PFSK-1 (cell line): Measurements from ENCODE around the gene DIAPH2.

Experiments used
- FOXP2 ChIP-seq: optimal IDR thresholded peaks from 2 replicates; pipeline ENCODE3; 2011; ENCODE audit warnings: borderline replicate concordance, control low read depth, inconsistent platforms; ENCODE audit not compliant: insufficient read depth; ENCODE audit errors: extremely low read length, extremely low read depth
- POLR2AphosphoS5 ChIP-seq: IDR thresholded peaks from 2 replicates; pipeline ENCODE4 v1.6.1; 2012; ENCODE audit warnings: low read depth, mild to moderate bottlenecking, control low read depth, low read length, moderate library complexity
- SIN3A ChIP-seq: IDR thresholded peaks from 2 replicates; pipeline ENCODE4 v1.6.1; 2012; ENCODE audit warnings: mild to moderate bottlenecking, low read length, moderate library complexity, borderline replicate concordance; ENCODE audit not compliant: insufficient read depth
- TAF1 ChIP-seq: IDR thresholded peaks from 2 replicates; pipeline ENCODE4 v1.6.1; 2012; ENCODE audit warnings: low read length, control low read depth, borderline replicate concordance; ENCODE audit not compliant: insufficient read depth
- TF ChIP-seq, protein P1 (sequence below), 2 experiments: IDR thresholded peaks; 2 replicates each; pipeline versions ENCODE4 v1.6.1 to v1.8.0; 2011 to 2012; ENCODE audit warnings: low read depth in 2 of 2, low read length in 2 of 2, control low read depth in 1 of 2, inconsistent platforms in 1 of 2, mild to moderate bottlenecking in 1 of 2, moderate library complexity in 1 of 2; ENCODE audit not compliant: insufficient read depth in 1 of 2

GRCh38 chrX:97498093-97498492 lies 813.5 kb downstream of the DIAPH2 start:
- TF ChIP-seq, protein P1, sequence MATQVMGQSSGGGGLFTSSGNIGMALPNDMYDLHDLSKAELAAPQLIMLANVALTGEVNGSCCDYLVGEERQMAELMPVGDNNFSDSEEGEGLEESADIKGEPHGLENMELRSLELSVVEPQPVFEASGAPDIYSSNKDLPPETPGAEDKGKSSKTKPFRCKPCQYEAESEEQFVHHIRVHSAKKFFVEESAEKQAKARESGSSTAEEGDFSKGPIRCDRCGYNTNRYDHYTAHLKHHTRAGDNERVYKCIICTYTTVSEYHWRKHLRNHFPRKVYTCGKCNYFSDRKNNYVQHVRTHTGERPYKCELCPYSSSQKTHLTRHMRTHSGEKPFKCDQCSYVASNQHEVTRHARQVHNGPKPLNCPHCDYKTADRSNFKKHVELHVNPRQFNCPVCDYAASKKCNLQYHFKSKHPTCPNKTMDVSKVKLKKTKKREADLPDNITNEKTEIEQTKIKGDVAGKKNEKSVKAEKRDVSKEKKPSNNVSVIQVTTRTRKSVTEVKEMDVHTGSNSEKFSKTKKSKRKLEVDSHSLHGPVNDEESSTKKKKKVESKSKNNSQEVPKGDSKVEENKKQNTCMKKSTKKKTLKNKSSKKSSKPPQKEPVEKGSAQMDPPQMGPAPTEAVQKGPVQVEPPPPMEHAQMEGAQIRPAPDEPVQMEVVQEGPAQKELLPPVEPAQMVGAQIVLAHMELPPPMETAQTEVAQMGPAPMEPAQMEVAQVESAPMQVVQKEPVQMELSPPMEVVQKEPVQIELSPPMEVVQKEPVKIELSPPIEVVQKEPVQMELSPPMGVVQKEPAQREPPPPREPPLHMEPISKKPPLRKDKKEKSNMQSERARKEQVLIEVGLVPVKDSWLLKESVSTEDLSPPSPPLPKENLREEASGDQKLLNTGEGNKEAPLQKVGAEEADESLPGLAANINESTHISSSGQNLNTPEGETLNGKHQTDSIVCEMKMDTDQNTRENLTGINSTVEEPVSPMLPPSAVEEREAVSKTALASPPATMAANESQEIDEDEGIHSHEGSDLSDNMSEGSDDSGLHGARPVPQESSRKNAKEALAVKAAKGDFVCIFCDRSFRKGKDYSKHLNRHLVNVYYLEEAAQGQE (IDR thresholded peaks at IDR 0.05; ENCODE audit: insufficient read depth in 1 of 2, low read depth in 2 of 2, low read length in 2 of 2), result no peak
- TF ChIP-seq POLR2AphosphoS5 (no peak), SIN3A (no peak), TAF1 (no peak), FOXP2 (no peak)
